Measurements from ENCODE around the gene LHFPL3.

LHFPL3 gene

DNA sequence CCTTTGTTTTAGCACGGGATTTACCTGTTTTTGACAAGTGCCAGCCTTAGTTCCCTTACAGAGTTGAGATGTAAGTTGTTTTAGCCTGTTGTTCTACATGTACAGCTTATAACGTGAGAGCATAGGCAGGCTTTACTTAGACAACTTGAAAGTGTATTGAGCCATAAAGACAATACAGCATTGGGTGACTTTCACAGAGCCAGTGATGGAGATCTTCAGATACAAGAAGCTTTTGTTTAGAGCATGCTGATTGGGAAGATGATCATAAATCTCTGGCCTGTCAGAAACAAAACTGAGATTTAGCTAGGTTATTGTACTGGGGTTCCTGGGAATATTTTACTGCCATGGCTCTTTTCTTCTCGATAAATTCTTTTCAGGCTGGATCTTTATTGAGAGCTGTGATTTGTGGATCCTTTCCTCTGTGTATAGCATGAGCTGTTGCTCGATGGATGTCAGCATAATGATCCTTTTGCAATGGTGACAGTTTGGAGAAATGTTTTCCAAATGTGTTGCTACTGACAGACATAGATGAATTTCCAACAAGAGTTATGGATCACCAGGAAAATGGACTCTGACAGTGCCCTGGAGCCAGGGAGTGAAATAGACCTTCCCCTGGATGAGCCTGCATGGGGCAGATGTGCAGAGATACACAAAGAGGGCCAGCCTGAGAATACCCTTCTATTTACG is 30.2 kb downstream of the LHFPL3 start:
- H3K4me3 Mint-ChIP-seq: no peak overlapping the region
- no peak overlapping the region for H3K27ac Mint-ChIP-seq
- peaks cover 37% of the 10 kb centered on the region for H3K27me3 Mint-ChIP-seq (ENCODE audit: low read depth, poor library complexity)
- no peaks in the 10 kb centered on the region for H3K9me3 Mint-ChIP-seq
- H3K36me3 Mint-ChIP-seq (ENCODE audit: low read depth): no peaks in the 10 kb centered on the region
- DNase-seq: no peak
- no peak for TF ChIP-seq CTCF (IDR thresholded peaks at IDR 0.05)
- no peaks in the 10 kb centered on the region for H3K4me1 Mint-ChIP-seq

GRCh38 chr7:104362756-104363155 is 34.4 kb downstream of the LHFPL3 start:
- H3K27ac Mint-ChIP-seq: no peak overlapping the region
- H3K9me3 Mint-ChIP-seq: peaks cover 4% of the 10 kb centered on the region
- H3K36me3 Mint-ChIP-seq (ENCODE audit: low read depth): no peaks in the 10 kb centered on the region
- H3K27me3 Mint-ChIP-seq (ENCODE audit: low read depth, poor library complexity): peaks cover 27% of the 10 kb centered on the region
- no peak for TF ChIP-seq CTCF (IDR thresholded peaks at IDR 0.05)
- no peaks in the 10 kb centered on the region for H3K4me1 Mint-ChIP-seq
- DNase-seq: no peak
- H3K4me3 Mint-ChIP-seq: no peak overlapping the region

- TF ChIP-seq CTCF (IDR thresholded peaks at IDR 0.05): no peak
- peaks cover 27% of the 10 kb centered on the region for H3K27me3 Mint-ChIP-seq (ENCODE audit: low read depth, poor library complexity)
- DNase-seq: no peak
- no peaks in the 10 kb centered on the region for H3K36me3 Mint-ChIP-seq (ENCODE audit: low read depth)
- no peak overlapping the region for H3K27ac Mint-ChIP-seq
- H3K9me3 Mint-ChIP-seq: peaks cover 4% of the 10 kb centered on the region
- no peaks in the 10 kb centered on the region for H3K4me1 Mint-ChIP-seq
- no peak overlapping the region for H3K4me3 Mint-ChIP-seq
These were observed 35.0 kb downstream of the LHFPL3 start for GRCh38 chr7:104363355-104363754.

GRCh38 chr7:104366390-104366789 is 38.0 kb downstream of the LHFPL3 start:
- Mint-ChIP-seq H3K36me3 (ENCODE audit: low read depth) (no peaks in the 10 kb centered on the region), H3K4me1 (no peaks in the 10 kb centered on the region), H3K27ac (no peak overlapping the region), H3K9me3 (peaks cover 8% of the 10 kb centered on the region), H3K27me3 (ENCODE audit: low read depth, poor library complexity) (peaks cover 14% of the 10 kb centered on the region), H3K4me3 (no peak overlapping the region)
- TF ChIP-seq CTCF (IDR thresholded peaks at IDR 0.05): no peak
- DNase-seq: no peak

DNA sequence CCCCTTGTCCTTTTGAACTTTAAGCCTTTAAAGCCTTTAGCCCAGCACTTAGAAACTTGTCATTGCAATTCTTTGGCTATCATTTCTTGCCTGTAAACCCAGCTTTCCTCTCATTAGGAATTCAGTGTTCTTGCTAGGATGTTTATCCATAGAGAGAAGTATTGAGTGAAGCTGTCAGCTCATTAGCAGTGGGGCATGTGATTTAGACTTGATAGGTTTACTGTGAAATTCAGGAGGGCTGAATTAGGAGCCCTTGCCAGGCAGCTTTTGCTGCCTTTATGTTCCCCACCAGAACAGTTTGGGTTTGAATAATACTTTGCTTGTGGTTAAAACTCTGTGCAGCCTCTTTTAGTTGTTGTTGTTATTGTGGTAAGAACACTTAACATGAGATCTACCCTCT is 39.5 kb downstream of the LHFPL3 start:
- TF ChIP-seq CTCF (IDR thresholded peaks at IDR 0.05): no peak
- no peaks in the 10 kb centered on the region for H3K36me3 Mint-ChIP-seq (ENCODE audit: low read depth)
- no peaks in the 10 kb centered on the region for H3K4me1 Mint-ChIP-seq
- no peak for DNase-seq
- H3K9me3 Mint-ChIP-seq: peaks cover 8% of the 10 kb centered on the region
- H3K27ac Mint-ChIP-seq: no peak overlapping the region
- no peak overlapping the region for H3K4me3 Mint-ChIP-seq
- H3K27me3 Mint-ChIP-seq (ENCODE audit: low read depth, poor library complexity): peaks cover 8% of the 10 kb centered on the region
